ENCODE measurements around the gene TMEM134. TPM values are rescaled to one million over a fixed set of nuclear protein-coding genes. Genes with fewer than 3 reads are reported as not detected.

Gene TMEM134
- total and polyA plus RNA-seq, 2 of the 4 experiments (the other 2 are of a cell fraction): 12.5 to 55.0 TPM

DNA sequence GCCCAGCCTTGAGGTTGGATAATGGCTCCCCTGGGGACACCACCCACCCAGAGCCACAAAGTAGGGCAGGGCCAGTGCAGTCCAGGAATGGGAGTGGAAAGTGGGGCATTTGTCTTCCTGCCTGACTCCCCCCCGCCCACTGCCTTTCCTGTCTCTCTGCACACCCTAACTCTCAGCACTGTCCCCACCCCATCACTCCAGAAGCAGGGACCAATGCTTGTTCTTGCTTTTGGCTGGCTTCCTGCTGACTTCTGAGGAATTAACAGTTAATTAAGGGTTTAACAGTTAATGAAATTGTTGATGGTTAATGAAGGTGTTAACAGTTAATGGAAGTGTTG is 31.4 kb upstream of the TMEM134 start:
- in situ Hi-C loops (cut with MboI; ENCODE audit: low sequenced_read_pairs): no loop called here
- no peak overlapping the region for H2BK5ac ChIP-seq (ENCODE audit: low read depth, low read length, poor library complexity, severe bottlenecking)
- no peak overlapping the region for H2AFZ ChIP-seq (replicated peaks; ENCODE audit: low read length, poor library complexity)
- dilution Hi-C loops (cut with HindIII; ENCODE audit: low sequenced_read_pairs, unreplicated experiment): no loop called here
- H3K56ac ChIP-seq (ENCODE audit: extremely low read depth, insufficient read depth, low read length): no peak overlapping the region
- H2BK15ac ChIP-seq (ENCODE audit: low read depth, low read length): no peak overlapping the region
- no peak for DNase-seq
- no peak overlapping the region for H4K91ac ChIP-seq (ENCODE audit: insufficient read depth, low read depth, low read length)
- H4K20me1 ChIP-seq (ENCODE audit: insufficient read depth, low read length): no peaks in the 10 kb centered on the region
- ChIA-PET CTCF (no interaction called here), POLR2A (ENCODE audit: unreplicated experiment) (no interaction called here)
- no peak overlapping the region for H3K23ac ChIP-seq (ENCODE audit: low read depth, low read length)
- no peak overlapping the region for H4K5ac ChIP-seq (ENCODE audit: low read depth, low read length)
- no peak overlapping the region for H3K4me2 ChIP-seq (ENCODE audit: low read depth, low read length)
- H2BK120ac ChIP-seq (ENCODE audit: low read depth, low read length): no peak overlapping the region
- H2AK5ac ChIP-seq (ENCODE audit: low read depth, low read length): no peak overlapping the region
- H3K14ac ChIP-seq (replicated peaks; ENCODE audit: low read depth, low read length): no peak overlapping the region
- no peak overlapping the region for H4K8ac ChIP-seq (ENCODE audit: low read depth in 2 of 2, low read length in 2 of 2)
- no peak overlapping the region for H2AK9ac ChIP-seq (replicated peaks; ENCODE audit: low read depth, low read length, poor library complexity)
- no peak for ATAC-seq (ENCODE audit: low read depth)
- intact Hi-C loops (cut with micrococcal nuclease): no loop called here
- no peak overlapping the region for H2BK20ac ChIP-seq (ENCODE audit: low read depth, low read length)
- peaks cover 22% of the 10 kb centered on the region for H3K36me3 ChIP-seq (ENCODE audit: control insufficient read depth, insufficient read depth, low read length)
- H3K4me1 ChIP-seq (ENCODE audit: control insufficient read depth, insufficient read depth, low read length): peaks cover 5% of the 10 kb centered on the region
- TF ChIP-seq, protein P1, sequence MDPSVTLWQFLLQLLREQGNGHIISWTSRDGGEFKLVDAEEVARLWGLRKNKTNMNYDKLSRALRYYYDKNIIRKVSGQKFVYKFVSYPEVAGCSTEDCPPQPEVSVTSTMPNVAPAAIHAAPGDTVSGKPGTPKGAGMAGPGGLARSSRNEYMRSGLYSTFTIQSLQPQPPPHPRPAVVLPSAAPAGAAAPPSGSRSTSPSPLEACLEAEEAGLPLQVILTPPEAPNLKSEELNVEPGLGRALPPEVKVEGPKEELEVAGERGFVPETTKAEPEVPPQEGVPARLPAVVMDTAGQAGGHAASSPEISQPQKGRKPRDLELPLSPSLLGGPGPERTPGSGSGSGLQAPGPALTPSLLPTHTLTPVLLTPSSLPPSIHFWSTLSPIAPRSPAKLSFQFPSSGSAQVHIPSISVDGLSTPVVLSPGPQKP (IDR thresholded peaks at IDR 0.05; ENCODE audit: borderline replicate concordance, low read depth, low read length): no peak
- TF ChIP-seq BHLHE40 (IDR thresholded peaks at IDR 0.05; ENCODE audit: low read depth, low read length): no peak
- TF ChIP-seq NFE2L2 (IDR thresholded peaks at IDR 0.05; ENCODE audit: low read depth, low read length): no peak
- TF ChIP-seq CEBPB (IDR thresholded peaks at IDR 0.05; ENCODE audit: low read depth, low read length): no peak
- TF ChIP-seq MXI1 (IDR thresholded peaks at IDR 0.05; ENCODE audit: borderline replicate concordance, low read depth, low read length): no peak
- no peak for TF ChIP-seq FOS (IDR thresholded peaks at IDR 0.05; ENCODE audit: low read depth, low read length)
- no peak for TF ChIP-seq MAZ (IDR thresholded peaks at IDR 0.05; ENCODE audit: borderline replicate concordance, low read depth, low read length)
- TF ChIP-seq, protein P2, sequence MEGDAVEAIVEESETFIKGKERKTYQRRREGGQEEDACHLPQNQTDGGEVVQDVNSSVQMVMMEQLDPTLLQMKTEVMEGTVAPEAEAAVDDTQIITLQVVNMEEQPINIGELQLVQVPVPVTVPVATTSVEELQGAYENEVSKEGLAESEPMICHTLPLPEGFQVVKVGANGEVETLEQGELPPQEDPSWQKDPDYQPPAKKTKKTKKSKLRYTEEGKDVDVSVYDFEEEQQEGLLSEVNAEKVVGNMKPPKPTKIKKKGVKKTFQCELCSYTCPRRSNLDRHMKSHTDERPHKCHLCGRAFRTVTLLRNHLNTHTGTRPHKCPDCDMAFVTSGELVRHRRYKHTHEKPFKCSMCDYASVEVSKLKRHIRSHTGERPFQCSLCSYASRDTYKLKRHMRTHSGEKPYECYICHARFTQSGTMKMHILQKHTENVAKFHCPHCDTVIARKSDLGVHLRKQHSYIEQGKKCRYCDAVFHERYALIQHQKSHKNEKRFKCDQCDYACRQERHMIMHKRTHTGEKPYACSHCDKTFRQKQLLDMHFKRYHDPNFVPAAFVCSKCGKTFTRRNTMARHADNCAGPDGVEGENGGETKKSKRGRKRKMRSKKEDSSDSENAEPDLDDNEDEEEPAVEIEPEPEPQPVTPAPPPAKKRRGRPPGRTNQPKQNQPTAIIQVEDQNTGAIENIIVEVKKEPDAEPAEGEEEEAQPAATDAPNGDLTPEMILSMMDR (conservative IDR thresholded peaks at IDR 0.05; ENCODE audit: low read depth, low read length): no peak
- TF ChIP-seq CHD1 (IDR thresholded peaks at IDR 0.05; ENCODE audit: low read depth, low read length): no peak
- TF ChIP-seq RAD21 (IDR thresholded peaks at IDR 0.05; ENCODE audit: low read length): no peak
- TF ChIP-seq POLR2A (IDR thresholded peaks at IDR 0.05; ENCODE audit: low read depth, low read length): no peak
- TF ChIP-seq SMC3 (IDR thresholded peaks at IDR 0.05; ENCODE audit: low read depth, low read length): no peak
- no peak overlapping the region for H3K27ac ChIP-seq (ENCODE audit: insufficient read depth, low read length)
- peaks cover 4 to 29% of the 10 kb centered on the region in 2 experiments; a peak in 3 of 4 replicates for H3K79me1 ChIP-seq (ENCODE audit: low read depth in 1 of 2, low read length in 2 of 2)
- no CpG with 5 or more reads among the region's 1 CpG for WGBS, 2 experiments (ENCODE audit: extremely low coverage in 2 of 2, insufficient read length in 1 of 2)
- no TSS peak for BruUV-seq (replicated peaks)
- H3K18ac ChIP-seq (ENCODE audit: low read depth, low read length): no peak overlapping the region
- no peak overlapping the region for H3K9ac ChIP-seq (ENCODE audit: low read depth, low read length)
- H3K4ac ChIP-seq (ENCODE audit: low read depth, low read length): no peak overlapping the region
- no peak overlapping the region for H3K4me3 ChIP-seq (ENCODE audit: insufficient read depth, low read depth, low read length)
- H3K9me1 ChIP-seq (ENCODE audit: insufficient read depth, low read length): peaks cover 4% of the 10 kb centered on the region
- H3K27me3 ChIP-seq (ENCODE audit: control insufficient read depth, insufficient read depth, low read length): no peaks in the 10 kb centered on the region
- H3K9me3 ChIP-seq (ENCODE audit: control insufficient read depth, insufficient read depth, low read length): no peaks in the 10 kb centered on the region

All from IMR-90 (cell line).